ENCODE data around the gene TRAF2.

DNA sequence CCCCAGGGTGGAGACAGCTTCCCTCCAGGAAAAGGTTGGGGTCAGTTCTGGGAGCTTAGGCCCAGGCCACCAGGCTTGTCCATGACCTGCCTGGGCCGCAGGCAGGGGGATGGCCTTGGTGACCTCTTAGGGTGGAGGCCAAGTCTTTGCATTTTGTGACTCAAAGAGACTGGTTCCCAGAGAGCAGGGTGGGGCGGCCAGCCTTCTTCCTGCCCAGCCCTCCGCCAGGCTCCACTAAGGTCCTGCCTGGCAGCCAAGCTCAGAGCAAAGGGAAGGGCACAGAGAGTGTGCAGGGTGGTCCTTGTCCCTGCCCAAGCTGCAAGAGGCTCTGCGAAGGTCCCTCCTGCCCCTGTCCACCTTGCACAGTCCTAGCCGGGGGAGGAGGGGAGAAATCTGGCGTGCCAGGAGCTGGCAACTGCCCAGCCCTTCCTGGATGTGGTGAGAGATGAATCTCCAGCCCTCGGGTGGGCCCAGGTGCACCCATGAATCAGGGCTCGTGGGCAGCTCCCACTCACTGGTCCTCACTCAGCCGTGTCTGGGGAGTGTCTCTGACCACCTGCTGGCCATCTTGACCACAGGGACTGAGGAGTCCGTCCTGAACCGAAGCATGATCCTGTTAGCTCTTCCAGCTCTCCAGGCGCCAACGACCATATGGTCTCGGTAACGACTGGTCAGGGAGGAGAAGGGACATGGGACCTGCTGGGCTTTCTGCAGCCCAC lies 88.7 kb downstream of the TRAF2 start:
- no peak for TF ChIP-seq ESRRA (CRISPR knock-in tag; IDR thresholded peaks at IDR 0.05; ENCODE audit: low read depth)
- no peak for TF ChIP-seq ZNF143 (CRISPR knock-in tag; IDR thresholded peaks at IDR 0.05)
- TF ChIP-seq ZNF367 (CRISPR knock-in tag; IDR thresholded peaks at IDR 0.05; ENCODE audit: borderline replicate concordance): no peak
- TF ChIP-seq, protein P1, sequence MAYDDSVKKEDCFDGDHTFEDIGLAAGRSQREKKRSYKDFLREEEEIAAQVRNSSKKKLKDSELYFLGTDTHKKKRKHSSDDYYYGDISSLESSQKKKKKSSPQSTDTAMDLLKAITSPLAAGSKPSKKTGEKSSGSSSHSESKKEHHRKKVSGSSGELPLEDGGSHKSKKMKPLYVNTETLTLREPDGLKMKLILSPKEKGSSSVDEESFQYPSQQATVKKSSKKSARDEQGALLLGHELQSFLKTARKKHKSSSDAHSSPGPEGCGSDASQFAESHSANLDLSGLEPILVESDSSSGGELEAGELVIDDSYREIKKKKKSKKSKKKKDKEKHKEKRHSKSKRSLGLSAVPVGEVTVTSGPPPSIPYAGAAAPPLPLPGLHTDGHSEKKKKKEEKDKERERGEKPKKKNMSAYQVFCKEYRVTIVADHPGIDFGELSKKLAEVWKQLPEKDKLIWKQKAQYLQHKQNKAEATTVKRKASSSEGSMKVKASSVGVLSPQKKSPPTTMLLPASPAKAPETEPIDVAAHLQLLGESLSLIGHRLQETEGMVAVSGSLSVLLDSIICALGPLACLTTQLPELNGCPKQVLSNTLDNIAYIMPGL (CRISPR knock-in tag; IDR thresholded peaks at IDR 0.05; ENCODE audit: borderline replicate concordance in 1 of 2, low read depth in 1 of 2): no peak
- TF ChIP-seq FOXP1 (IDR thresholded peaks at IDR 0.05): no peak
- TF ChIP-seq FOXP1 (CRISPR knock-in tag; IDR thresholded peaks at IDR 0.05): no peak
- TF ChIP-seq, protein P2, sequence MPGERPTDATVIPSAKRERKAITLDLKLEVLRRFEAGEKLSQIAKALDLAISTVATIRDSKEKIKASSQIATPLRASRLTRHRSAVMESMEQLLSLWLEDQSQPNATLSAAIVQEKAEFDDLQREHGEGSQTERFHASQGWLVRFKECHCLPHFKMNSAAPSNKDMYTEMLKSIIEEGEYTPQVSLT (CRISPR knock-in tag; IDR thresholded peaks at IDR 0.05; ENCODE audit: borderline replicate concordance, low read depth): no peak
- TF ChIP-seq, protein P3, sequence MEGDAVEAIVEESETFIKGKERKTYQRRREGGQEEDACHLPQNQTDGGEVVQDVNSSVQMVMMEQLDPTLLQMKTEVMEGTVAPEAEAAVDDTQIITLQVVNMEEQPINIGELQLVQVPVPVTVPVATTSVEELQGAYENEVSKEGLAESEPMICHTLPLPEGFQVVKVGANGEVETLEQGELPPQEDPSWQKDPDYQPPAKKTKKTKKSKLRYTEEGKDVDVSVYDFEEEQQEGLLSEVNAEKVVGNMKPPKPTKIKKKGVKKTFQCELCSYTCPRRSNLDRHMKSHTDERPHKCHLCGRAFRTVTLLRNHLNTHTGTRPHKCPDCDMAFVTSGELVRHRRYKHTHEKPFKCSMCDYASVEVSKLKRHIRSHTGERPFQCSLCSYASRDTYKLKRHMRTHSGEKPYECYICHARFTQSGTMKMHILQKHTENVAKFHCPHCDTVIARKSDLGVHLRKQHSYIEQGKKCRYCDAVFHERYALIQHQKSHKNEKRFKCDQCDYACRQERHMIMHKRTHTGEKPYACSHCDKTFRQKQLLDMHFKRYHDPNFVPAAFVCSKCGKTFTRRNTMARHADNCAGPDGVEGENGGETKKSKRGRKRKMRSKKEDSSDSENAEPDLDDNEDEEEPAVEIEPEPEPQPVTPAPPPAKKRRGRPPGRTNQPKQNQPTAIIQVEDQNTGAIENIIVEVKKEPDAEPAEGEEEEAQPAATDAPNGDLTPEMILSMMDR (CRISPR knock-in tag; IDR thresholded peaks at IDR 0.05): no peak
- TF ChIP-seq, protein P4, sequence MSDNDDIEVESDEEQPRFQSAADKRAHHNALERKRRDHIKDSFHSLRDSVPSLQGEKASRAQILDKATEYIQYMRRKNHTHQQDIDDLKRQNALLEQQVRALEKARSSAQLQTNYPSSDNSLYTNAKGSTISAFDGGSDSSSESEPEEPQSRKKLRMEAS (IDR thresholded peaks at IDR 0.05): no peak
- TF ChIP-seq, protein P5, sequence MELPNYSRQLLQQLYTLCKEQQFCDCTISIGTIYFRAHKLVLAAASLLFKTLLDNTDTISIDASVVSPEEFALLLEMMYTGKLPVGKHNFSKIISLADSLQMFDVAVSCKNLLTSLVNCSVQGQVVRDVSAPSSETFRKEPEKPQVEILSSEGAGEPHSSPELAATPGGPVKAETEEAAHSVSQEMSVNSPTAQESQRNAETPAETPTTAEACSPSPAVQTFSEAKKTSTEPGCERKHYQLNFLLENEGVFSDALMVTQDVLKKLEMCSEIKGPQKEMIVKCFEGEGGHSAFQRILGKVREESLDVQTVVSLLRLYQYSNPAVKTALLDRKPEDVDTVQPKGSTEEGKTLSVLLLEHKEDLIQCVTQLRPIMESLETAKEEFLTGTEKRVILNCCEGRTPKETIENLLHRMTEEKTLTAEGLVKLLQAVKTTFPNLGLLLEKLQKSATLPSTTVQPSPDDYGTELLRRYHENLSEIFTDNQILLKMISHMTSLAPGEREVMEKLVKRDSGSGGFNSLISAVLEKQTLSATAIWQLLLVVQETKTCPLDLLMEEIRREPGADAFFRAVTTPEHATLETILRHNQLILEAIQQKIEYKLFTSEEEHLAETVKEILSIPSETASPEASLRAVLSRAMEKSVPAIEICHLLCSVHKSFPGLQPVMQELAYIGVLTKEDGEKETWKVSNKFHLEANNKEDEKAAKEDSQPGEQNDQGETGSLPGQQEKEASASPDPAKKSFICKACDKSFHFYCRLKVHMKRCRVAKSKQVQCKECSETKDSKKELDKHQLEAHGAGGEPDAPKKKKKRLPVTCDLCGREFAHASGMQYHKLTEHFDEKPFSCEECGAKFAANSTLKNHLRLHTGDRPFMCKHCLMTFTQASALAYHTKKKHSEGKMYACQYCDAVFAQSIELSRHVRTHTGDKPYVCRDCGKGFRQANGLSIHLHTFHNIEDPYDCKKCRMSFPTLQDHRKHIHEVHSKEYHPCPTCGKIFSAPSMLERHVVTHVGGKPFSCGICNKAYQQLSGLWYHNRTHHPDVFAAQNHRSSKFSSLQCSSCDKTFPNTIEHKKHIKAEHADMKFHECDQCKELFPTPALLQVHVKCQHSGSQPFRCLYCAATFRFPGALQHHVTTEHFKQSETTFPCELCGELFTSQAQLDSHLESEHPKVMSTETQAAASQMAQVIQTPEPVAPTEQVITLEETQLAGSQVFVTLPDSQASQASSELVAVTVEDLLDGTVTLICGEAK (IDR thresholded peaks at IDR 0.05): no peak
- TF ChIP-seq, protein P5 (CRISPR knock-in tag; IDR thresholded peaks at IDR 0.05): no peak
